Ishikawa (cell line): Measurements from ENCODE around the gene MEG3.

Experiments used
- CEBPB ChIP-seq: IDR thresholded peaks from 2 replicates; pipeline ENCODE4 v1.6.1; 2012
- CREB1 ChIP-seq: IDR thresholded peaks from 2 replicates; pipeline ENCODE4 v1.6.1; 2012; ENCODE audit warnings: low read depth
- EP300 ChIP-seq: IDR thresholded peaks from 2 replicates; pipeline ENCODE4 v1.6.1; 2012; ENCODE audit warnings: borderline replicate concordance
- RAD21 ChIP-seq: IDR thresholded peaks from 2 replicates; pipeline ENCODE4 v1.6.1; 2012; ENCODE audit warnings: low read depth
- REST ChIP-seq: IDR thresholded peaks from 2 replicates; pipeline ENCODE4 v1.6.1; 2012; ENCODE audit warnings: low read depth, mild to moderate bottlenecking

GRCh38 chr14:100844421-100844820 is 18.5 kb downstream of the MEG3 start:
- TF ChIP-seq CEBPB (no peak), EP300 (no peak), RAD21 (no peak), REST (no peak), CREB1 (no peak)
